ENCODE results near the gene EXT2. TPM values are rescaled to one million over a fixed set of nuclear protein-coding genes. Genes with fewer than 3 reads are reported as not detected.

The EXT2 gene
- total RNA-seq, 2 donors from 2014 or later, result 47.7 to 60.3 TPM

DNA sequence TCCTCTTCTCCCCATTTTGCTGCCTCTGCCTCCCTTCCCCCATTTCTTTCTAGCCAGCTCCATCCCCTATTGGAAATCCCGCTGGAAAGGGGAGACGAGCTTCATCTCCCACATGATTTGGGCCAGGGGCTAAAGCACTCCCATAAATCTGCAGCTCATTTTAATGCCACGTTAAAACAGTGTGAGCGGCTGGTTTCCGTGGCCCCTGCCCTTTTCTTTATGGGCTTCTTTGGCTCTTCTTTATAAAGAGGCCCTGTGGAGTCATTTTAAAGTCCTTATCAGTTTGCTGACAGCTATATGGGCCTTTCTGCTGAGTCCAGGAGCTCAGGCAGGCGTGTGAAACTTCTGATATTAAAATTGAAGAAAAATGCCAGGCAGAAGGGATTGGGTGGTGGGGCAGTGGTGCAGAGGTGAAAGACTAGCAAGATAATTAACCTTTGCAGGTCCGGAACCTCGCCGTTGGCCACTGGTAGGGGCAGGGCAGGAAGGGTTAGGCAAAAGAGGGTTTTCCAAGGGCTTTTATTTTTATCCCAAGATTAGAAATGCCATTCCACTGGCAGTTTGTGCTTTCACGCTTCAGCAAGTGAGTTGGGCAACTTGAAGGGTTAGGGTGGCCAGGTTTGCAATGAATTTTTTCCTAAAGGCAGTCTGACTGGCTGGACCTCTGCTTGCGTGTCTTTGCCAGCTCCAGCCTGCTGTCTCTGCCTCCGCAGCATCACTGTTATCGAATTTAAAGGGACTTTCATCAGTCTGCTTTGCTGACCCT lies 44.3 kb downstream of the EXT2 start:
- Mint-ChIP-seq H3K4me3 (no peak overlapping the region), H3K36me3 (ENCODE audit: low read depth) (no peaks in the 10 kb centered on the region), H3K9me3 (no peaks in the 10 kb centered on the region), H3K27ac (no peak overlapping the region), H3K27me3 (ENCODE audit: insufficient read depth) (no peaks in the 10 kb centered on the region), H3K4me1 (peaks cover 3% of the 10 kb centered on the region)
- Histone ChIP-seq H3K27ac (ENCODE audit: low read depth, low read length) (peak overlapping the region; percentile 1), H3K9me3 (ENCODE audit: control insufficient read depth, low read length) (no peaks in the 10 kb centered on the region), H3K27me3 (ENCODE audit: control insufficient read depth, insufficient read depth, low read length, poor library complexity, severe bottlenecking) (no peaks in the 10 kb centered on the region), H3K9ac (ENCODE audit: extremely low read depth, low read length, poor library complexity, severe bottlenecking) (no peak overlapping the region), H3K4me3 (ENCODE audit: low read length) (no peak overlapping the region), H3K4me1 (ENCODE audit: control insufficient read depth, insufficient read depth, low read length) (no peaks in the 10 kb centered on the region), H3K36me3 (ENCODE audit: control insufficient read depth, insufficient read depth, low read length) (peaks cover 3% of the 10 kb centered on the region)
- WGBS, 2 experiments (ENCODE audit: insufficient coverage in 1 of 2, insufficient read length in 1 of 2), result 89 to 92% methylated on average over 9 to 13 of the region's 13 CpGs
- no peak for DNase-seq
- no peak for TF ChIP-seq CTCF (conservative IDR thresholded peaks at IDR 0.05)

- no peak for TF ChIP-seq CTCF (conservative IDR thresholded peaks at IDR 0.05)
- no peaks in the 10 kb centered on the region for H3K9me3 ChIP-seq (ENCODE audit: control insufficient read depth, low read length)
- Mint-ChIP-seq H3K4me3 (no peak overlapping the region), H3K36me3 (ENCODE audit: low read depth) (peaks cover 1% of the 10 kb centered on the region), H3K9me3 (no peaks in the 10 kb centered on the region), H3K4me1 (peaks cover 3% of the 10 kb centered on the region), H3K27me3 (ENCODE audit: insufficient read depth) (no peaks in the 10 kb centered on the region), H3K27ac (no peak overlapping the region)
- no peak overlapping the region for H3K27ac ChIP-seq (ENCODE audit: low read depth, low read length)
- no peak for DNase-seq
- no peak overlapping the region for H3K4me3 ChIP-seq (ENCODE audit: low read length)
- H3K4me1 ChIP-seq (ENCODE audit: control insufficient read depth, insufficient read depth, low read length), result no peaks in the 10 kb centered on the region
- peaks cover 8% of the 10 kb centered on the region for H3K36me3 ChIP-seq (ENCODE audit: control insufficient read depth, insufficient read depth, low read length)
- 82% methylated on average over 1 of the region's 1 CpG; no CpG with 5 or more reads in 1 of the 2 experiments for WGBS, 2 experiments (ENCODE audit: insufficient coverage in 1 of 2, insufficient read length in 1 of 2)
- no peaks in the 10 kb centered on the region for H3K27me3 ChIP-seq (ENCODE audit: control insufficient read depth, insufficient read depth, low read length, poor library complexity, severe bottlenecking)
- no peak overlapping the region for H3K9ac ChIP-seq (ENCODE audit: extremely low read depth, low read length, poor library complexity, severe bottlenecking)
Observed at GRCh38 chr11:44140372-44140771, 44.9 kb downstream of the EXT2 start.

DNA sequence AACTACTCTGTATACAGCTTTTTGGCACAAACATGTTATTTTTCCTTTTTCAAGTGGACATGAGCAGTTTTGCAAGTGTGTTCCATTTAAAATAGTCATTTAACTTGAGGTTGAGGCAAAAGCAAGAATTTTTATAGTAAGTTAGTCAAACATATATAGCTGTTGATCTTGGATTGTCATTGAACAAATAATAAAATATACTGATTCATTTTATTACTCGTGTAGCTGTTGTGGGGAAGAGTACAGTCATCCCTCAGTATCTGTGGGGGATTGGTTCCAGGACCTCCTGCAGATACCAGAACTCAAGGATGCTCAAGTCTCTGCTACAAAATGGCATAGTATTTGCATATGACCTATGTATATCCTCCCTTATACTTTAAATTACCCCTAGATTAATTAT lies 45.3 kb downstream of the EXT2 start:
- H3K9ac ChIP-seq (ENCODE audit: extremely low read depth, low read length, poor library complexity, severe bottlenecking), result no peak overlapping the region
- Mint-ChIP-seq H3K4me3 (no peak overlapping the region), H3K27me3 (ENCODE audit: insufficient read depth) (no peaks in the 10 kb centered on the region), H3K9me3 (no peaks in the 10 kb centered on the region), H3K4me1 (peaks cover 3% of the 10 kb centered on the region), H3K27ac (no peak overlapping the region), H3K36me3 (ENCODE audit: low read depth) (peaks cover 5% of the 10 kb centered on the region)
- H3K9me3 ChIP-seq (ENCODE audit: control insufficient read depth, low read length), result no peaks in the 10 kb centered on the region
- DNase-seq, result no peak
- no peaks in the 10 kb centered on the region for H3K4me1 ChIP-seq (ENCODE audit: control insufficient read depth, insufficient read depth, low read length)
- H3K27me3 ChIP-seq (ENCODE audit: control insufficient read depth, insufficient read depth, low read length, poor library complexity, severe bottlenecking), result no peaks in the 10 kb centered on the region
- H3K4me3 ChIP-seq (ENCODE audit: low read length), result no peak overlapping the region
- no peak overlapping the region for H3K27ac ChIP-seq (ENCODE audit: low read depth, low read length)
- 42% methylated on average over 1 of the region's 1 CpG; no CpG with 5 or more reads in 1 of the 2 experiments for WGBS, 2 experiments (ENCODE audit: insufficient coverage in 1 of 2, insufficient read length in 1 of 2)
- peaks cover 8% of the 10 kb centered on the region for H3K36me3 ChIP-seq (ENCODE audit: control insufficient read depth, insufficient read depth, low read length)
- TF ChIP-seq CTCF (conservative IDR thresholded peaks at IDR 0.05), result no peak

Data from endodermal cell (in vitro differentiated cells).